ENCODE results near the gene MS4A8. TPM values are rescaled to one million over a fixed set of nuclear protein-coding genes. Genes with fewer than 3 reads are reported as not detected.
"Not testable (repeated sequence)": the region's sequence is repeated elsewhere in the genome, so short reads cannot be mapped to it uniquely, and the experiment has no call there.

Gene MS4A8
- polyA plus RNA-seq, 1 donor: 0.18 TPM

- no peak for DNase-seq
Observed at GRCh38 chr11:60725592-60725991, 26.2 kb downstream of the MS4A8 start.

- DNase-seq: no peak
Observed at GRCh38 chr11:60731586-60731985, 32.2 kb downstream of the MS4A8 start.

- no peak for DNase-seq
Observed at GRCh38 chr11:60734279-60734678, 34.9 kb downstream of the MS4A8 start.

GRCh38 chr11:60739114-60739513, 39.7 kb downstream of the MS4A8 start:
- no peak for DNase-seq

GRCh38 chr11:60740573-60740972, 41.2 kb downstream of the MS4A8 start:
- DNase-seq: no peak

GRCh38 chr11:60741421-60741820, 42.0 kb downstream of the MS4A8 start:
- DNase-seq: no peak

GRCh38 chr11:60743058-60743457, 43.6 kb downstream of the MS4A8 start:
- DNase-seq: no peak

GRCh38 chr11:60744114-60744513, 44.7 kb downstream of the MS4A8 start:
- no peak for DNase-seq

- DNase-seq: no peak
Observed at GRCh38 chr11:60747359-60747873, 48.0 kb downstream of the MS4A8 start.

- DNase-seq: no peak
Observed at GRCh38 chr11:60748225-60748624, 48.8 kb downstream of the MS4A8 start.

GRCh38 chr11:60748821-60749220, 49.4 kb downstream of the MS4A8 start:
- no peak for DNase-seq

GRCh38 chr11:60750911-60751310, 51.5 kb downstream of the MS4A8 start:
- no peak for DNase-seq

GRCh38 chr11:60753309-60753708, 53.9 kb downstream of the MS4A8 start:
- DNase-seq: no peak

GRCh38 chr11:60754887-60755286, 55.5 kb downstream of the MS4A8 start:
- DNase-seq: no peak

GRCh38 chr11:60756307-60757032, 57.1 kb downstream of the MS4A8 start, which contains the start of gene MS4A15:
TSS of gene MS4A15 (plus strand) at chr11:60756867. CDS start at chr11:60763734, 6,867 bp downstream.
- DNase-seq: peak; percentile 11

GRCh38 chr11:60757231-60757800, 57.9 kb downstream of the MS4A8 start:
- DNase-seq: no peak

- not testable (repeated sequence) for DNase-seq
Observed at GRCh38 chr11:60758671-60759070, 59.3 kb downstream of the MS4A8 start.

- DNase-seq: not testable (repeated sequence)
Observed at GRCh38 chr11:60759438-60760225, 60.2 kb downstream of the MS4A8 start.

- DNase-seq: no peak
Observed at GRCh38 chr11:60761436-60762190, 62.2 kb downstream of the MS4A8 start.

GRCh38 chr11:60762851-60763691, 63.7 kb downstream of the MS4A8 start:
- DNase-seq: no peak

Measured in left kidney (tissue), 2 donors.